PC-9 (cell line): ENCODE data around the gene ESR1.

Experiments
- CTCF ChIP-seq: fragments of 200-600 bp; sonication (generic); conservative IDR thresholded peaks from 2 replicates; pipeline ENCODE4 v1.6.1; 2017; ENCODE audit warnings: mixed run types, antibody characterized with exemption, mild to moderate bottlenecking, moderate library complexity
- EZH2 ChIP-seq: fragments of 200-600 bp; sonication (generic); IDR thresholded peaks from 2 replicates; pipeline ENCODE4 v1.8.0; 2017; ENCODE audit warnings: antibody characterized with exemption, low read depth

GRCh38 chr6:151891524-151891923 is 84.0 kb downstream of the ESR1 start:
- no peak for TF ChIP-seq CTCF
- TF ChIP-seq EZH2 = no peak
